HPDE6-E6E7 (cell line): ENCODE measurements around the gene GRIN2A.

Experiments
- DNase-seq: peaks from one replicate; pipeline ENCODE4 v3.0.0; 2011; ENCODE audit warnings: missing footprints; ENCODE audit errors: extremely low spot score

The GRIN2A gene

DNA sequence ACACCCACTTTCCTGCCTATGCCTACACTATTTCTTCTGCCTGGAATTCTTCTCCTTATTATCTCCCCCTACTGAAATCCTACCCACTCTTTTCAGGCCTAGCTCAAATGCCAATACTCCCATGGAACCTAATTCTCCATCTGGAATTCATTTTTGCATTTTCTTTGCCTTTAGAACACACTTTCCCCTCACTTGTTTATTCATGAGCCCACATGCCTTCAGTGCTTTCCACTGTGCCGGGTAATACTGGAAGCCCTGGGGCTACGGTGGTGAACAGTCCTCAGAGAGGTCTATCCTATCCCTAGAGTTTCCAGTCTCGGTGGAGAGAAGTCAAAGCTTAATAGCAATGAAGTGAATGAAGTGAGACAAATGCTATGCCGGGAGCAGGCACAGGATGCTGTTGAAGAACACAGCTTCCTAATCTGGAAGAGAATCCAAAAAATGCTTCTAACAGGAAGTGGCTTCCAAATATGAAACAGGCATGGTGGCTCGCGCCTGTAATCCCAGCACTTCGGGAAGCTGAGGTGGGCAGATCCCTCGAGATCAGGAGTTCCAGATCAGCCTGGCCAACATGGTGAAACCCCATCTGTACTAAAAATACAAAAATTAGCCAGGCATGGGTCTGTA lies 322.4 kb downstream of the GRIN2A start:
- no peak for DNase-seq

DNA sequence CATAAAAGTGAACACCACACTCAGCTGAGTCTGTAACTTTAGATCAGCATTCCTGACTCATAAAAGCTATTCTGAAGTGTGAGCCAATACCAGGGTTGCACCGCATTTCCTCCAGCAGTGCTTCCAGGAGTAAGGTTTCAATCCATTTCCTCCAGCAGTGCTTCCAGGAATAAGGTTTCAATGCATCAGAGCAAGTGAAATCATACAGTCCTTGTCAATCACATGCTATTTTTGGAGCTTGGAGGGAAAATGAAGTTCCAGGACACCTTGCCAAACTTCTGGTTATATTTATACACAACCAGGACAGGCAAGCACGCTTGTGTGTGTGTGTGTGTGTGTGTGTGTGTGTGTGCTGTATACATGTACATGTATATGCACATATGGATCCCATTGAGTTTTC lies 327.6 kb downstream of the GRIN2A start:
- no peak for DNase-seq

DNA sequence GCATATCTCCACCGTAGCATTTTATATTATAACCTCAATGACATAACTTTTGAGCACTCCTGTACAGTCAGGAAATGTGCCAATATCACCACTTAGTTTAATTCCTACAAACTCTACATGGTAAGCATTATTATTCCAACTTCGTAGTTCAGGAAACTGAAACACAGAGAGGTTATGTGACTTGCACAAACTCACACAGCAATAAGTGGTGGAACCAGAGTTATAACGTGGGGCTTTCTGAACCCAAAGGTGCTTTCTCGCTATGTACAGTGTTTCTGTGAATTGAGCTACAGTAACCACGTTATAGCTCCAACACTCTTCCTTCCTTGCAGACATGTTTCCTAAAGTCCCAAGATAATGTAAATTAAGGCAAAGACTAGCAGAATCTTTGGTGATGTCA lies 330.2 kb downstream of the GRIN2A start:
- no peak for DNase-seq

DNA sequence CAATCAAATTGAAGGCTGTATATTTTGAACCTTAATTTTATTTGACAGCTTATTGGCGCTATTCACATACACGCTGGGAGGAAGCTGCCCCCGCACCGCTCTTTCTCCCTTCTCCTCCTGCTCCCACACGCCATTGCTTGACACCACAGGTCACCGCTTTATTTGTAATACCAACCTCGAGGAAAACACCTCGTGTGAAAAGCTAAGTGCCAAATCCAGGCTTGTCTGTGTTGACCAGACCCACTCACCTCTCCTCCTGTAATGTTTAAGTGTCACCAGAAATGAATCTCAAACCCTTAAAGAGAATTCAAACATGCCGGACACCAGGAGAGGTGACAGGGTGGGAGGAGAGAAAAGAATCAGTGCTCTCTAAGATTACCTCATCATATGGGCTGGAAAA lies 331.4 kb downstream of the GRIN2A start:
- no peak for DNase-seq

- no peak for DNase-seq
These were observed 332.5 kb downstream of the GRIN2A start for GRCh38 chr16:9849697-9850245.

DNA sequence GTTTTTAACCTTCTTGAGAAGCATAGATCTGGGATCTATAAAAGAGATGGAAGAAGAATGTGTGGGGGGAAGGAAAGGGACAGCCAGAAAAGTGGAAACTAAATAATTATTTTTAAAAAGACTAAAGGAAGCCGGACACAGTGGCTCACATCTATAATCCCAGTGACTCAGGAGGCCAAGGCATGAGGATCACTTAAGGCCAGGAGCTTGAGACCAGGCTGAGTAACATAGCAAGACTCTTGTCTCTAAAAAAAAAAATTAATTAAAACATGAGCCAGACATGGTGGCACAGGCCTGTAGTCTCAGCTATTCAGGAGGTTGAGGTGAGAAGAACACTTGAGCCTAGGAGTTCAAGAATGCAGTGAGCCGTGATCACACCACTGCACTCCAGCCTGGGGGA lies 335.1 kb downstream of the GRIN2A start:
- no peak for DNase-seq

DNA sequence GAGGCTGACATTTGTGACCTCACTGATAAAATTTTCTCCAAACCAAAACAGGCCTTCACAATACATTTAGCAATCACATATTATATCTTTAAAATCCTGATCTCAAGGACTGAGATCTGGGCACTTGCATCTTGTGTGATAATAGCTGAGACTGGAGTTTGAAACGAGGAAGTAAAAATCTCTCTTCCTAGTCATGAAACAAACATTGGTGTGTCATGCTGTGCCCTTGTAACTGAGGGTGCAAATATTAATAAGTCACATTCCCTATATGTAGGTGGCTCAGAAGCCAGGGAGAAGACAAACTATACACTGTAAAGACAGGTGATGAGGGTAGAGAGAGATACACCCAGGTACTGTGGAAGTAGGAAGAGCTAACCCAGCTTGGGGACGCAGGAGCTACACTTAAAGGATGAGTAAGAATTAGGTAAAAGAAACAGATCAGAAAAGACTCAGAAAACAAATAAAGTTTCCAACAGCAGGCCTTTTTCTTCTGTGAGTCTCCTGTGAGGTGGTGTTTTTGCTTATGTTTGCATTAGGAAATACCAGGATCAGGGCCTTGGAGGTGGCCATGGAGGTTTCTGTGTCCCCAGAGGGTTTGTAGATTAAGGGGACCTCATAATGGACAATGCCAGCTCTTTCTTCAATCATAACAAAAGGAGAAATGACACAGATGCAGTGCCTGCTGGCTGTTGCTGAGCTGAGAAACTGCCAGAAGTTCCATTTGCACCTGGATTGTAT lies 335.7 kb downstream of the GRIN2A start:
- no peak for DNase-seq

- no peak for DNase-seq
These were observed 336.4 kb downstream of the GRIN2A start for GRCh38 chr16:9845661-9846361.

DNA sequence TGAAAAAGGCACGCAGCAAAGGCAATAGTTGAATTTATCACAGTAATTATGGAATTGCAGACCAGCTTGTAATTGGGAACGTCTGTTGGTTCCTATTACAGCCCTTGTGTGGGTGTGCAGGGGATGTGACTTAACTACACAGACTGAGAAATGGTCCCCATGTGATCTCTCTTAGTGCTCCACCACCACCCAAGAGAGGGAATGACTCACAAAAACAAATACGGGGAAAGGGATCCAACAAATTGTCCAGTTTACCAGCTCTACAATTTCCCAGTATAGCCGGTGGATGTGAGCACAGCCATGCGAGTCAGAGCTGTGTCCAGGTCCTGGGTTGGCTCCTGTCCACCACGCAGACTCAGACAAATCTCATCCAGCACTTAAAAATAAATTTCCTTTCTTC lies 337.9 kb downstream of the GRIN2A start:
- DNase-seq = no peak

DNA sequence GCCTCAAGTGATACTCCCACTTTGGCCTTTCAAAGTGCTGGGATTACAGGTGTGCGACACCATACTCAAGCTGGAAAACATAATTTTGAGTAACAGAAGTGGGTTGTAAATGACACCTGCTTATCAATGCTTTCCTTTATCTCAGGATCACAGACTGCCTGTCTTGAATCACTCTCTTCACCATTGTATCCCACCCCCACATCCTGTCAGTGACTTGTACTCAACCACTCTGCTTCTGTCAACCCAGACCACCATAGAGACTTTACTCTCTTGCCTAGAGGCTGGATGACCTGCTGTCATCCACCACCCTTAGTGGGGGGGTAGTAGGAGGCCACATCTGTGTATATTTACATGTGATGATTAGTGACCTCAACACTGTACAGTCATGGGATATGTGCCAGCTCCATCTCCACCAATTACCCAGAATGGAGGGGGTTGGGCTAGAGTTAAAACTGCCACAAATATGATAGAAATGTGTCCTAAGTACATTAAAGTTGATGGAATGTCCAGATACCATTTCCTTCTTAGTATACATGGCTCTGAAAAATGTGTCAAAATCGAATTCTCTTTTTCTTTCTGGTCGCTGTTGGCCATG lies 338.7 kb downstream of the GRIN2A start:
- DNase-seq = no peak

- DNase-seq = no peak
These were observed 341.2 kb downstream of the GRIN2A start for GRCh38 chr16:9840761-9841665.

DNA sequence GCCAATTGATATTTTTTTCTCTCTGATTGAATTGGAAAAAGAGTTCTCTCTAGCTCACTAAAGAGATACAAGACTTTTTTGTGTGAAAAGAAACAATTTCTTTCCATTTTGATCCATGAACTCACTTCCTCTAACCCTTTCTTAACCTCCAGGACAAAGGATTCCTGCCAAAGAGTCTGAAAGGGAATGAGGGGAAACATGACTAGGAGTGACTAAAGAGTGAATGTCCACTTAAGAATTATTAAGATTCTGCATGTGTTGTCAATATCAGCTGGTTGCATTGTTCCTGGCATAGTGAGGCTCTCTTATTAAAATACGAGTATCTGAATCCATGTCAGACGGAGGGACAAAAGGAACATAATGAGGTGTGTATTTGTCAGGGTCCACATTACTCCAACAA lies 344.7 kb downstream of the GRIN2A start:
- no peak for DNase-seq

DNA sequence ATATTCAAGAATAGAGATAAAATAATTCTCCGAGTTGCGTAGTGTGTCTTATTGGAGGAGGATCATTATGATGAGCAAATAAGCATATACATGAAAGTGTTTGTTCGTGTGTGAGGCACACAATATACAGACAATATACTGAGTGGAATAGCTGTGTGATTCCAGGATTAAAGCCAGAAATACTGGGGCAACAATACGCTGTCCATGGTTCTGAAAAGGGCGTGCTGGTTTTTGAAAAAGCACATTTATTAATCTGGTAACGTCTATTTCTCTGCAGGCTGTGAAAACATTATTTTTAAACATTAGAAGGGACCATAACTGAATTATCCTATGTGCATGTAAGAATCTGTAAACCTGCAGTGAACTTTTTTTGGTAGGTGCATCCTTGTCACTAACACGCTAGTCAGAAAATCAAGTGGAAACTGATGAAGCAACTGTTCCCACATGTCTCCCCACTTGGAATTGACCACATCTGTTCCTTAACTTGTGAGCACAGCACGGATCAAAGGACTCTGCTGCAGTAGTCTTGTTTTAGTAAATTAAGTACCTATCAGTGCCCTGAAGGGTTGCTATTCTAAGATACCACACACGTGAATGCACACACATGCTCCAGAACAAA lies 346.0 kb downstream of the GRIN2A start:
- no peak for DNase-seq

GRCh38 chr16:9827062-9827752 lies 355.0 kb downstream of the GRIN2A start:
- no peak for DNase-seq

DNA sequence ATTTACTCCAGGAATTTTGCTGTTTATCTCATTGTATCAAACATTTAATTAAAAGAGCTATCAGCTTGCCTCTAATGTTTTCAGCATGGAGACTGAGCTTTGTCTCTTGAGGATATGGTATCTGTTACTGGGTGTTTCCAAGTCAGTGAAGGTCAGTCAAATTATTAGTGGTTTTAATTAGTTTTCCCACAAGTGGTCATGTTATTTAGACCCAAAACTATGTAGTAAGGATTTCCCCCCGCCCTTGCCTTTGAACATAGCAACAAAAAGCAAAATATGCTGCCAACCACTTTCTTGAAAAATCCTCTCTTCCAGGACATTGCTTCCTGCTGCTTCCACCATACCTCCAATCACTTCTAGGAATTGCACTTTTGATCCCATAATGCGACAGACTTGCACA lies 355.6 kb downstream of the GRIN2A start:
- DNase-seq = no peak

DNA sequence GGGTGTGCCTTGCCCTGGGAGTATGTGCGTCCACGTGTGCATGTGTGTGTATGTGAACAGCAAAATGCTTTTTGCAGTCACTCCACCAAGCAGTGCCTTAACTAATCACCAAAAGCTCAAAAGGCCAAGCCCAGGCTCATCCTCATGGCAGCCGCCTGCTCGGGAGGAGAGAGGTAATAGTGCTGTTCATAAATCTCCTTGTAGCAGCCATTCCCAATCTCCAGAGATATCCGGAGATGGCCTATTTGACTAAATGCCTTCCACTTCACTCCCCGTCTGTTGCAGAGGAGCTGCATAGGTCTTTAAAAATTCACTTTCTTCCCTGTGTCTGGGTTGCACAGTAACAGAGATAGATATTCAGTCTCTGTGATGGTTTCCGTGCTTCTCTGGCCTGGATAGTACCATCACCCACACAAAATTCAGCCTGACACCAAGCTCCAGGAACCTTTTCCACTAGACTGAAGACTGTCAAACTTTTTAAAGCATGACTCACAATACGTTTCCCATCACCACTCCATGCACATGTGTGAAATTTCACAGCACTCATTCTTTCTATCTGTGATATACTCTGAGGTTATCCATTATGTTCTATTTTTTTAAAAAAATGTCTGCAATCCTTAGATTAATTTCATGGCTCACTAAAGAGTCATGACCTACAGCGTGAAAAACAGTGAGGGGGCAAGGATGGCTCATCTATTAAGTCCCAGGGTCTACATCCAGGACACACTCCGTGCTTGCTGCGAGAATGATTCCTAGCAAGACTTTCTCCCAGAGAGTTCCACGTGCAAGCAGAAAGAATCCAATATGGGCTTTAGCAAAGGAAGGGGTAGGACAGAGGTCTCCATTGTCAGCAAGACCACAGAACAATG lies 357.8 kb downstream of the GRIN2A start:
- DNase-seq = no peak

DNA sequence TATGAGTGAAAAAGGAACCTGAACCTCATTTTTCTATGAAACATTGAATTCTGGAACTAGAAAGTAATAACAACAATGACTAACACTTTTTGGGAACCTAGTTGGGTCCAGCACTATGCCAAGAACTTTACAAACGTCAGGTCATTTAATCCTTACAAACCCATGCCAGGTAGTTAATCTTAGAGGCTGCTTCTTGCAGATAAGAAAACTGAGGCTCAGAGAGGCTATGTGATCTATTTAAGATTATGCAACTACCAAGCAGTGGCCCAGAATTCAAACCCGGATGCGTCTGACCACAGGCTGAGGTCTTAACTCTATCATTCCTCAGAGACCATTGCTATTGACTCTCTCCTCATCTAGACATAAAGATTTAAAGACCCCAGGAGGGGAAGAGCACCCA lies 358.7 kb downstream of the GRIN2A start:
- no peak for DNase-seq

DNA sequence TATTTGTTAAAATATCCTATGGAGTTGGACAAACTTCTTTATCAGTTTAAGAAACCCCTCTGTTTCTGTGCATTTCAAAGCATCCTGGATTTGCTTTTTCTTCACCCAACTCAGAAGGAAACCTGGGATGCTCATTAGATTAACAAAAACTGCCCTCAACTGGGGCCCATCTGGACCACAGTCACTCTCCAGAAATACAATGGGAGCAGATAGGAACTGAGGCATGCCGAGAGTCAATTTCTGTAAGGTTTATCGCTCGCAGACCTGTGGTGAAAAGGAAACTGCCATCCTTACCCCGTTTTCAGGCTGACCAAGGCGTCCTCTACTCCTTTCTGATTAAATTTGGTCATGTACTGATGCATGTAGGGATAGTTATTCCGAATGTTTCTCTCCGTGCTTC lies 360.3 kb downstream of the GRIN2A start:
- no peak for DNase-seq

GRCh38 chr16:9821331-9821730 lies 360.9 kb downstream of the GRIN2A start:
- DNase-seq = no peak
